PC-3 (cell line): Measurements from ENCODE around the gene EIF3I. TPM values are rescaled to one million over a fixed set of nuclear protein-coding genes. Genes with fewer than 3 reads are reported as not detected.

Source experiments
- ATAC-seq: fragments of 200-7000 bp; cut with Tn5 transposase; 2 replicates; pipeline ENCODE4 v1.9.1; 2020; ENCODE audit warnings: mild to moderate bottlenecking, moderate library complexity
- BruUV-seq: library from RNA; stranded (reverse); fragments of 400-500 nt; replicated peaks from 2 replicates; lab custom pipeline; 2021; lab: Mats Ljungman, UMichigan
- CTCF ChIA-PET: fragments of 300-600 bp; sonication (Branson Sonifier 250); formaldehyde crosslinking; loops from one replicate; lab custom pipeline; 2022; ENCODE audit warnings: antibody characterized with exemption; lab: Charles Lee
- POLR2A ChIA-PET: fragments of 300-600 bp; sonication (Branson Sonifier 250); formaldehyde crosslinking; loops from one replicate; lab custom pipeline; 2022; ENCODE audit warnings: antibody characterized with exemption; ENCODE audit not compliant: unreplicated experiment; lab: Charles Lee
- DNase-seq: peaks from one replicate; pipeline ENCODE4 v3.0.0-alpha.2; 2015
- H2AFZ ChIP-seq: fragments of 300-600 bp; sonication (generic); 2 replicates; pipeline ENCODE4 v1.6.0; 2016; ENCODE audit warnings: antibody characterized with exemption, low read length
- H3F3A ChIP-seq: fragments of 300-600 bp; sonication (generic); one replicate; pipeline ENCODE4 v1.6.0; 2017; ENCODE audit warnings: antibody characterized with exemption, low read length, control low read depth, mild to moderate bottlenecking; ENCODE audit not compliant: unreplicated experiment
- H3K27ac ChIP-seq: fragments of 300-600 bp; sonication (generic); 2 replicates; pipeline ENCODE4 v1.5.1; 2016; ENCODE audit warnings: mild to moderate bottlenecking, low read length
- H3K27me3 ChIP-seq: fragments of 300-600 bp; sonication (generic); 2 replicates; pipeline ENCODE4 v1.6.1; 2016; ENCODE audit warnings: low read length, mixed read lengths
- H3K36me3 ChIP-seq: fragments of 300-600 bp; sonication (generic); 2 replicates; pipeline ENCODE4 v1.6.1; 2016; ENCODE audit warnings: low read depth, mixed run types, low read length, mixed read lengths
- H3K4me1 ChIP-seq: fragments of 300-600 bp; sonication (generic); 2 replicates; pipeline ENCODE4 v1.5.1; 2016; ENCODE audit warnings: low read length; ENCODE audit not compliant: insufficient read depth
- H3K4me2 ChIP-seq: fragments of 300-600 bp; sonication (generic); 2 replicates; pipeline ENCODE4 v1.6.0; 2016; ENCODE audit warnings: low read length
- H3K4me3 ChIP-seq: fragments of 300-600 bp; sonication (generic); 2 replicates; pipeline ENCODE4 v1.5.1; 2016; ENCODE audit warnings: mild to moderate bottlenecking, low read length, mixed read lengths
- H3K79me2 ChIP-seq: fragments of 300-600 bp; sonication (generic); 2 replicates; pipeline ENCODE4 v1.6.1; 2017; ENCODE audit warnings: low read length, mixed read lengths
- H3K9ac ChIP-seq: fragments of 300-600 bp; sonication (generic); 2 replicates; pipeline ENCODE4 v1.6.0; 2016; ENCODE audit warnings: mild to moderate bottlenecking, low read length
- H3K9me2 ChIP-seq: fragments of 300-600 bp; sonication (generic); replicated peaks from 2 replicates; pipeline ENCODE4 v1.6.1; 2016; ENCODE audit warnings: mixed run types, low read length, mixed read lengths
- H3K9me3 ChIP-seq: fragments of 300-600 bp; sonication (generic); 2 replicates; pipeline ENCODE4 v1.6.1; 2016; ENCODE audit warnings: low read length, mixed read lengths
- H4K20me1 ChIP-seq: fragments of 300-600 bp; sonication (generic); 2 replicates; pipeline ENCODE4 v1.6.1; 2016; ENCODE audit warnings: low read length, mixed read lengths
- EZH2 ChIP-seq: fragments of 300-600 bp; sonication (generic); IDR thresholded peaks from one replicate; pipeline ENCODE4 v1.6.1; 2017; ENCODE audit warnings: antibody characterized with exemption, mild to moderate bottlenecking, low read length; ENCODE audit not compliant: unreplicated experiment
- EZH2phosphoT487 ChIP-seq: fragments of 300-600 bp; sonication (generic); IDR thresholded peaks from 2 replicates; pipeline ENCODE4 v1.6.1; 2018; ENCODE audit warnings: mild to moderate bottlenecking, antibody characterized with exemption, low read length, borderline replicate concordance
- intact Hi-C: fragments of 100-400 bp; cut with micrococcal nuclease; formaldehyde crosslinking; loops from 2 replicates; pipeline ENCODE4 v1.9.0; 2023
- total RNA-seq: library from RNA; depleted of rRNA; stranded (reverse); fragments of >200 nt; gene quantifications from 2 replicates; pipeline ENCODE4 v1.2.3, GENCODE V29; 2014
- TF ChIP-seq, protein P1 (sequence below): fragments of 300-600 bp; sonication (generic); conservative IDR thresholded peaks from 2 replicates; pipeline ENCODE4 v1.5.1; 2017; ENCODE audit warnings: antibody characterized with exemption, low read depth, mild to moderate bottlenecking, low read length

Gene EIF3I
- total RNA-seq, 1 experiment from 2014 or later = 442 TPM

DNA sequence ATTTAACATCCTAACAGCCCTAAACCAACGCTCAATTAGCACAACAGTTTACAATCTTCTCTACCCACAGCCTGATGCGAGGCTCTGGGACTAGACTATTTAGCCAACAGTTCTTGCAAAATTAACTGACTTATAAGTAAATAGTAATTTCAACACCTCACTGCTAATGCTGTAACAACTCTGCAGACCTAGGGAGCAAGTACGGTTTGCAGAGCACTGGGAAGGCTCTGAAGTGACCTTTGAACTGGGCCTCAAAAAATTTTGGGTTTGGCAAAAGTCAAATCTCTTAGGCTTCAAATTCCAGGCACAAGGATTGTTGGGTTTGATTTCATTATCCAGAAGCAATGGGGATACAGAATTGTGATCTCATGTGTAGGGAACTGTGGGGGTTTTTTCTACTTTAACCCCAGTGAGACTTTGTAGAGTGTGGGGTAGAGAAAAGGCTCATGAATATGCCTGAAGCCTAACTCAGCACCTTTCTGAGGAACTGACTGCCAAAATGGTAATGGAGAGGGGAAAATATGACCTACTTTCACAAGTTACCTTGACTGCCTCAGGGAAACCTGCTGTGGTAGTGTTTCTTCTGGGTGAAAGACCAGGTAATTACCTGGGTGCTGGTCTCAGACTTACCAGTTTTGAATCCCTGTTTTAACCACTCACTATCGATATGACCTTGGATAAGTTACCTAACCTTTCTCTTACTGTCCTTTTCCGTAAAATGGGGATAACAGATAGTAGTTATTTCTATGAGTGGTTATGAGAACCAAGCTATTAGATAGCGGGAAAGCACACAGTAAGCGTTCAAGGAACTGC, 43.6 kb upstream of the EIF3I start:
- Histone ChIP-seq H3K27ac (peak overlapping the region; percentile 83), H3K79me2 (peaks cover 36% of the 10 kb centered on the region), H3F3A (no peaks in the 10 kb centered on the region), H3K27me3 (no peaks in the 10 kb centered on the region), H3K4me2 (peak overlapping the region; percentile 86), H3K4me3 (peak overlapping the region; percentile 95; the same call in 1 of the 2 replicates), H2AFZ (peak overlapping the region; percentile 81), H3K9me3 (no peaks in the 10 kb centered on the region), H3K9me2 (no peaks in the 10 kb centered on the region), H3K9ac (peak overlapping the region; percentile 95), H3K4me1 (peaks cover 18% of the 10 kb centered on the region), H3K36me3 (peaks cover 20% of the 10 kb centered on the region; the same call in 1 of the 2 replicates), H4K20me1 (peaks cover 12% of the 10 kb centered on the region; the same call in 1 of the 2 replicates)
- ChIA-PET POLR2A (interaction anchor here (0.6 kb wide), 2 partner anchors 32 to 70 kb away, joined by 7 to 11 read pairs; no protein-coding TSS in a partner anchor), CTCF (no interaction called here)
- ATAC-seq (no peak), DNase-seq (no peak)
- TF ChIP-seq EZH2phosphoT487 (no peak), EZH2 (no peak)
- TF ChIP-seq, protein P1, sequence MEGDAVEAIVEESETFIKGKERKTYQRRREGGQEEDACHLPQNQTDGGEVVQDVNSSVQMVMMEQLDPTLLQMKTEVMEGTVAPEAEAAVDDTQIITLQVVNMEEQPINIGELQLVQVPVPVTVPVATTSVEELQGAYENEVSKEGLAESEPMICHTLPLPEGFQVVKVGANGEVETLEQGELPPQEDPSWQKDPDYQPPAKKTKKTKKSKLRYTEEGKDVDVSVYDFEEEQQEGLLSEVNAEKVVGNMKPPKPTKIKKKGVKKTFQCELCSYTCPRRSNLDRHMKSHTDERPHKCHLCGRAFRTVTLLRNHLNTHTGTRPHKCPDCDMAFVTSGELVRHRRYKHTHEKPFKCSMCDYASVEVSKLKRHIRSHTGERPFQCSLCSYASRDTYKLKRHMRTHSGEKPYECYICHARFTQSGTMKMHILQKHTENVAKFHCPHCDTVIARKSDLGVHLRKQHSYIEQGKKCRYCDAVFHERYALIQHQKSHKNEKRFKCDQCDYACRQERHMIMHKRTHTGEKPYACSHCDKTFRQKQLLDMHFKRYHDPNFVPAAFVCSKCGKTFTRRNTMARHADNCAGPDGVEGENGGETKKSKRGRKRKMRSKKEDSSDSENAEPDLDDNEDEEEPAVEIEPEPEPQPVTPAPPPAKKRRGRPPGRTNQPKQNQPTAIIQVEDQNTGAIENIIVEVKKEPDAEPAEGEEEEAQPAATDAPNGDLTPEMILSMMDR = no peak
- TSS peak; percentile 81 for BruUV-seq
- intact Hi-C loops = no loop called here

DNA sequence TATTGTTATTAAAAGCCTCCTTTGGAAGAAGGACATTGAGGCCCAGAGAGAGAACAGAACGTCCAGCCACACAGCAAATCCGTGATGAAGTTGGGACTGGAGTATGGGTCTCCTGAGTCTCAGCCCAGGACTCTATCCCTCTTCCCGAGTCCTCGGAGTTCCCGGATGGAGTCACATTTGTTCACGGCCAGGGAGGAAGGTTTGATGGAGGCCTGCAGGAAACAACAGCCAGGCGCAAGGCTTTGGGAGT, 43.1 kb upstream of the EIF3I start:
- TF ChIP-seq EZH2 (no peak), EZH2phosphoT487 (no peak)
- TF ChIP-seq, protein P1 = no peak
- Histone ChIP-seq H3K4me1 (peaks cover 18% of the 10 kb centered on the region), H3K79me2 (peaks cover 41% of the 10 kb centered on the region), H3K27ac (peak overlapping the region; percentile 83), H3K36me3 (peaks cover 20% of the 10 kb centered on the region), H3K9ac (peak overlapping the region; percentile 95), H2AFZ (peak overlapping the region; percentile 81), H3K4me3 (peak overlapping the region; percentile 95; the same call in 1 of the 2 replicates), H3K27me3 (no peaks in the 10 kb centered on the region), H3K9me3 (no peaks in the 10 kb centered on the region), H3K9me2 (no peaks in the 10 kb centered on the region), H4K20me1 (peaks cover 12% of the 10 kb centered on the region; the same call in 1 of the 2 replicates), H3F3A (no peaks in the 10 kb centered on the region), H3K4me2 (peak overlapping the region; percentile 86)
- DNase-seq (no peak), ATAC-seq (peak; percentile 2; the same call in 1 of the 2 replicates)
- BruUV-seq = no TSS peak
- ChIA-PET POLR2A (interaction anchor here (0.6 kb wide), 2 partner anchors 31 to 69 kb away, joined by 7 to 11 read pairs; no protein-coding TSS in a partner anchor), CTCF (no interaction called here)
- intact Hi-C loops = no loop called here
